ENCODE measurements around the gene OR5K3. TPM values are rescaled to one million over a fixed set of nuclear protein-coding genes. Genes with fewer than 3 reads are reported as not detected.

Gene OR5K3
- total and polyA plus RNA-seq, 2 of the 4 experiments (the other 2 are of a cell fraction) = not detected

GRCh38 chr3:98395101-98395500, 4.6 kb downstream of the OR5K3 start:
- BruUV-seq (replicated peaks) = no TSS peak
- ChIA-PET CTCF (no interaction called here), POLR2A (ENCODE audit: unreplicated experiment) (no interaction called here)
- H2BK120ac ChIP-seq (ENCODE audit: low read depth, low read length) = no peak overlapping the region
- H3K4me2 ChIP-seq (ENCODE audit: low read depth, low read length) = no peak overlapping the region
- in situ Hi-C loops (cut with MboI; ENCODE audit: low sequenced_read_pairs) = no loop called here
- intact Hi-C loops (cut with micrococcal nuclease) = no loop called here
- no peaks in the 10 kb centered on the region for H4K20me1 ChIP-seq (ENCODE audit: insufficient read depth, low read length)
- H4K91ac ChIP-seq (ENCODE audit: insufficient read depth, low read depth, low read length) = no peak overlapping the region
- H2AFZ ChIP-seq (replicated peaks; ENCODE audit: low read length, poor library complexity) = no peak overlapping the region
- no peak for DNase-seq
- no peak overlapping the region for H3K4me3 ChIP-seq (ENCODE audit: insufficient read depth, low read depth, low read length)
- no peaks in the 10 kb centered on the region for H3K4me1 ChIP-seq (ENCODE audit: control insufficient read depth, insufficient read depth, low read length)
- H3K9me1 ChIP-seq (ENCODE audit: insufficient read depth, low read length) = no peaks in the 10 kb centered on the region
- no peaks in the 10 kb centered on the region for H3K27me3 ChIP-seq (ENCODE audit: control insufficient read depth, insufficient read depth, low read length)
- no peak for ATAC-seq (ENCODE audit: low read depth)
- H3K56ac ChIP-seq (ENCODE audit: extremely low read depth, insufficient read depth, low read length) = no peak overlapping the region
- no peak overlapping the region for H3K18ac ChIP-seq (ENCODE audit: low read depth, low read length)
- no peak overlapping the region for H2BK5ac ChIP-seq (ENCODE audit: low read depth, low read length, poor library complexity, severe bottlenecking)
- H4K5ac ChIP-seq (ENCODE audit: low read depth, low read length) = no peak overlapping the region
- TF ChIP-seq MAFK (IDR thresholded peaks at IDR 0.05; ENCODE audit: low read depth, low read length) = no peak
- TF ChIP-seq NFE2L2 (IDR thresholded peaks at IDR 0.05; ENCODE audit: low read depth, low read length) = no peak
- no peak for TF ChIP-seq POLR2A (IDR thresholded peaks at IDR 0.05; ENCODE audit: low read depth, low read length)
- no peak for TF ChIP-seq SMC3 (IDR thresholded peaks at IDR 0.05; ENCODE audit: low read depth, low read length)
- TF ChIP-seq CHD1 (IDR thresholded peaks at IDR 0.05; ENCODE audit: low read depth, low read length) = no peak
- no peak for TF ChIP-seq ELK1 (IDR thresholded peaks at IDR 0.05; ENCODE audit: borderline replicate concordance, low read depth, low read length)
- no peak for TF ChIP-seq FOS (IDR thresholded peaks at IDR 0.05; ENCODE audit: low read depth, low read length)
- no peak for TF ChIP-seq RAD21 (IDR thresholded peaks at IDR 0.05; ENCODE audit: low read length)
- TF ChIP-seq BHLHE40 (IDR thresholded peaks at IDR 0.05; ENCODE audit: low read depth, low read length) = no peak
- TF ChIP-seq RCOR1 (IDR thresholded peaks at IDR 0.05; ENCODE audit: insufficient replicate concordance, low read length) = no peak
- TF ChIP-seq, protein P1, sequence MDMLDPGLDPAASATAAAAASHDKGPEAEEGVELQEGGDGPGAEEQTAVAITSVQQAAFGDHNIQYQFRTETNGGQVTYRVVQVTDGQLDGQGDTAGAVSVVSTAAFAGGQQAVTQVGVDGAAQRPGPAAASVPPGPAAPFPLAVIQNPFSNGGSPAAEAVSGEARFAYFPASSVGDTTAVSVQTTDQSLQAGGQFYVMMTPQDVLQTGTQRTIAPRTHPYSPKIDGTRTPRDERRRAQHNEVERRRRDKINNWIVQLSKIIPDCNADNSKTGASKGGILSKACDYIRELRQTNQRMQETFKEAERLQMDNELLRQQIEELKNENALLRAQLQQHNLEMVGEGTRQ (IDR thresholded peaks at IDR 0.05; ENCODE audit: low read depth, low read length) = no peak
- no peak for TF ChIP-seq CEBPB (IDR thresholded peaks at IDR 0.05; ENCODE audit: low read depth, low read length)
- no peak overlapping the region for H2AK5ac ChIP-seq (ENCODE audit: low read depth, low read length)
- H3K23ac ChIP-seq (ENCODE audit: low read depth, low read length) = no peak overlapping the region
- H3K9ac ChIP-seq (ENCODE audit: low read depth, low read length) = no peak overlapping the region
- no peaks in the 10 kb centered on the region for H3K79me1 ChIP-seq (ENCODE audit: low read depth in 1 of 2, low read length in 2 of 2)
- no peak overlapping the region for H3K27ac ChIP-seq (ENCODE audit: insufficient read depth, low read length)
- no peaks in the 10 kb centered on the region for H3K9me3 ChIP-seq (ENCODE audit: control insufficient read depth, insufficient read depth, low read length)
- no peak overlapping the region for H3K4ac ChIP-seq (ENCODE audit: low read depth, low read length)
- dilution Hi-C loops (cut with HindIII; ENCODE audit: low sequenced_read_pairs, unreplicated experiment) = no loop called here
- H2BK20ac ChIP-seq (ENCODE audit: low read depth, low read length) = no peak overlapping the region
- H3K14ac ChIP-seq (replicated peaks; ENCODE audit: low read depth, low read length) = no peak overlapping the region
- no peak overlapping the region for H2AK9ac ChIP-seq (replicated peaks; ENCODE audit: low read depth, low read length, poor library complexity)
- no peaks in the 10 kb centered on the region for H3K36me3 ChIP-seq (ENCODE audit: control insufficient read depth, insufficient read depth, low read length)
- H4K8ac ChIP-seq (ENCODE audit: low read depth in 2 of 2, low read length in 2 of 2) = no peak overlapping the region
- no peak overlapping the region for H2BK15ac ChIP-seq (ENCODE audit: low read depth, low read length)
